Stomach (tissue), 4 donors: ENCODE data around the gene SLC10A3.

Experiments
- CTCF ChIP-seq, 7 experiments: fragments of 450-650 bp in 4 of 7; fragments of 200-600 bp in 3 of 7; sonication (generic) in 3 of 7; IDR thresholded peaks; one replicate each; pipeline ENCODE4 v1.5.1; 2016 to 2019; ENCODE audit warnings: antibody characterized with exemption in 7 of 7, control low read depth in 2 of 7, mild to moderate bottlenecking in 1 of 7
- POLR2A ChIP-seq, 4 donors: fragments of 450-650 bp; IDR thresholded peaks; one replicate each; pipeline ENCODE4 v1.6.1; 2016; ENCODE audit warnings: antibody characterized with exemption in 4 of 4, control low read depth in 2 of 4, mild to moderate bottlenecking in 1 of 4, moderate library complexity in 1 of 4
- POLR2AphosphoS5 ChIP-seq, 3 donors: sonication (generic); formaldehyde crosslinking; IDR thresholded peaks; one replicate each; pipeline ENCODE4 v1.6.1; 2016; ENCODE audit warnings: antibody characterized with exemption in 3 of 3

- TF ChIP-seq POLR2A (IDR thresholded peaks at IDR 0.05) (no peak), CTCF (IDR thresholded peaks at IDR 0.05) (no peak), POLR2AphosphoS5 (IDR thresholded peaks at IDR 0.05) (no peak)
Measured at GRCh38 chrX:154465601-154466000, 24.8 kb downstream of the SLC10A3 start.
